ENCODE measurements around the gene ZNF362. TPM values are rescaled to one million over a fixed set of nuclear protein-coding genes. Genes with fewer than 3 reads are reported as not detected.

The ZNF362 gene
- total and polyA plus RNA-seq, 2 experiments from 2014 or later: 22.5 to 55.0 TPM

DNA sequence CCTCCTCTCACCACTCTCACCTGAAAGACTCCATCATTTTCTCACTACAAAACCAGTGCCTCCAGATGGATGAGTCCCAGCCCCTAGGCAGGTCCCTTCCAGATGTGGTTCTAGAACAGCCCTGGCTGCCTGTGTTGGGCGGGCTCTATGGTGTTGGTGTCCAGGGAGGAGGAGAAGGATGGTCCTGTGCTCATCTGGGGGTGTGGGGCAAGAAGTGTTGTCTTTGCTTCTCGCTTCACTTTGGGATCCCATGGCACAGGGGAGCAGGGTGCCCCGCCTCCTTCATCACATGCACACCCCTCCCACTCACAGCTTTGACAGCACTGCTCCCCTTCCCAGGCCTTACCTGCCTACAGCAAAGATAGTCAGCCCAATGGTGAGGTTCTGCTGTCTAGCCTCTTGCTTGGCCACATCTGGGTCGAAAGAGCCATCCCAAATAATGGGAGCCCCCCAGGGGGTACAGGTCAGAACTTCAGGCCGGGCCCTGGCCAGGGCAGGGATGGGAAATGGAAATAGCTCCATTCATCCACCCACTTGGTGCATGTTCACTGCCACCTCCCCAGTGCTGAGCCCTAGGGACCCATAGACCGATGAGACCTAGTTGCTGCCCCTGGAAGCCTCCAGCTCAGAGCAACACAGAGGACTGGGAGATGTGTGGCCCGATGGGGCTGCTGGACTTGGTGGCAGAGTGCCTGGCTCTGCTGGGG is 55.6 kb downstream of the ZNF362 start:
- Histone ChIP-seq H3K27ac (no peak overlapping the region), H3K27me3 (no peaks in the 10 kb centered on the region), H3K36me3 (replicated peaks; ENCODE audit: insufficient read depth, low read depth) (no peaks in the 10 kb centered on the region), H3K9me2 (replicated peaks; ENCODE audit: insufficient read depth) (no peaks in the 10 kb centered on the region), H3K4me2 (no peak overlapping the region), H2AFZ (no peak overlapping the region), H4K20me1 (ENCODE audit: insufficient read depth, poor library complexity, severe bottlenecking) (no peaks in the 10 kb centered on the region), H3K4me1 (ENCODE audit: insufficient read depth) (no peaks in the 10 kb centered on the region), H3K9me3 (ENCODE audit: low read depth) (no peaks in the 10 kb centered on the region), H3K79me2 (no peaks in the 10 kb centered on the region), H3K4me3 (no peak overlapping the region)
- WGBS (ENCODE audit: low lambda C conversion rate, missing lambda C conversion rate): 95% methylated on average over 7 of the region's 7 CpGs
- TF ChIP-seq, protein P1, sequence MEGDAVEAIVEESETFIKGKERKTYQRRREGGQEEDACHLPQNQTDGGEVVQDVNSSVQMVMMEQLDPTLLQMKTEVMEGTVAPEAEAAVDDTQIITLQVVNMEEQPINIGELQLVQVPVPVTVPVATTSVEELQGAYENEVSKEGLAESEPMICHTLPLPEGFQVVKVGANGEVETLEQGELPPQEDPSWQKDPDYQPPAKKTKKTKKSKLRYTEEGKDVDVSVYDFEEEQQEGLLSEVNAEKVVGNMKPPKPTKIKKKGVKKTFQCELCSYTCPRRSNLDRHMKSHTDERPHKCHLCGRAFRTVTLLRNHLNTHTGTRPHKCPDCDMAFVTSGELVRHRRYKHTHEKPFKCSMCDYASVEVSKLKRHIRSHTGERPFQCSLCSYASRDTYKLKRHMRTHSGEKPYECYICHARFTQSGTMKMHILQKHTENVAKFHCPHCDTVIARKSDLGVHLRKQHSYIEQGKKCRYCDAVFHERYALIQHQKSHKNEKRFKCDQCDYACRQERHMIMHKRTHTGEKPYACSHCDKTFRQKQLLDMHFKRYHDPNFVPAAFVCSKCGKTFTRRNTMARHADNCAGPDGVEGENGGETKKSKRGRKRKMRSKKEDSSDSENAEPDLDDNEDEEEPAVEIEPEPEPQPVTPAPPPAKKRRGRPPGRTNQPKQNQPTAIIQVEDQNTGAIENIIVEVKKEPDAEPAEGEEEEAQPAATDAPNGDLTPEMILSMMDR (IDR thresholded peaks at IDR 0.05; ENCODE audit: poor library complexity): no peak
- TF ChIP-seq EZH2 (IDR thresholded peaks at IDR 0.05; ENCODE audit: borderline replicate concordance) (no peak), EZH2phosphoT487 (IDR thresholded peaks at IDR 0.05; ENCODE audit: low read depth, severe bottlenecking, unreplicated experiment) (no peak)
- no peak for DNase-seq (ENCODE audit: low spot score)

DNA sequence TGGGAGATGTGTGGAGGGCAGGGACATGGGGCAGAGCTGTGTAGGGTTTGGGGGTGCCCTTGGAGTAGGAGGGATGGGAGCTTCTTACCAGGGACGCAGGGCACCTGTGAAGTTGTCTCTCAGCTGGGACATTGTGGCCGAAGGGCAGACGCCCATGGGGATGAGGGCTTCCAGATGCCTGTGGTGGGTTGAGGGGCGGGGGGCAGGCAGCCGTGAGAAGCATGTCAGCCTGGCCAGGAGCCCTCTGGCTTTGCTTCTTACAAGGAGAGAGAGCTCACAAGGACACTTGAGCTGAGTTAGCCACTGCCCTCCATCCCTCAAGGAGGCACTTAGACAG is 56.1 kb downstream of the ZNF362 start:
- no peak overlapping the region for H3K4me3 ChIP-seq
- no peaks in the 10 kb centered on the region for H4K20me1 ChIP-seq (ENCODE audit: insufficient read depth, poor library complexity, severe bottlenecking)
- no peaks in the 10 kb centered on the region for H3K36me3 ChIP-seq (replicated peaks; ENCODE audit: insufficient read depth, low read depth)
- no peaks in the 10 kb centered on the region for H3K27me3 ChIP-seq
- WGBS (ENCODE audit: low lambda C conversion rate, missing lambda C conversion rate): 75% methylated on average over 5 of the region's 5 CpGs
- H3K9me3 ChIP-seq (ENCODE audit: low read depth): no peaks in the 10 kb centered on the region
- no peaks in the 10 kb centered on the region for H3K4me1 ChIP-seq (ENCODE audit: insufficient read depth)
- TF ChIP-seq EZH2phosphoT487 (IDR thresholded peaks at IDR 0.05; ENCODE audit: low read depth, severe bottlenecking, unreplicated experiment): no peak
- TF ChIP-seq, protein P1 (IDR thresholded peaks at IDR 0.05; ENCODE audit: poor library complexity): no peak
- no peak for TF ChIP-seq EZH2 (IDR thresholded peaks at IDR 0.05; ENCODE audit: borderline replicate concordance)
- no peak overlapping the region for H3K4me2 ChIP-seq
- no peak for DNase-seq (ENCODE audit: low spot score)
- no peak overlapping the region for H3K27ac ChIP-seq
- H3K79me2 ChIP-seq: no peaks in the 10 kb centered on the region
- H3K9me2 ChIP-seq (replicated peaks; ENCODE audit: insufficient read depth): no peaks in the 10 kb centered on the region
- no peak overlapping the region for H2AFZ ChIP-seq

DNA sequence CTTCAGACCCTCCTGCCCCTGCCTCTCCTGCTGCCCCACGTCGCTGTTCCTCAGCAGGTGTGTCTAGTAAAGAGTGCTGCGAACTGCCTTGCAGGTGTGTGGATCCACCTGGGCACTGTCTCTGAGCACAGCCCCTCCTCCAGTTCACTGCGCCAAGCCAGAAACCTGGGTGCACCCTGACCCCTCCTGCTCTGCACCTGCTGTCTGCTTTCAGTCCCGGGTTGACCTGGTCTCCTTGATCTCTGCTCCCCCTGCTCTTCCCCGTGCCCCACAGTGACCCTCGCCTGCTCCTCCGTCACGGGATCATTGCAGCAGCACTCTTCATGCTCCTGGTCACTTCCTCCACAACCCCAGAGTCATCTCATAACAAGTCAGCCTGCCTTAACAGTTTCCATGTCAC is 58.1 kb downstream of the ZNF362 start:
- Histone ChIP-seq H3K79me2 (no peaks in the 10 kb centered on the region), H3K4me1 (ENCODE audit: insufficient read depth) (no peaks in the 10 kb centered on the region), H3K9me2 (replicated peaks; ENCODE audit: insufficient read depth) (no peaks in the 10 kb centered on the region), H3K4me3 (no peak overlapping the region), H4K20me1 (ENCODE audit: insufficient read depth, poor library complexity, severe bottlenecking) (no peaks in the 10 kb centered on the region), H3K9me3 (ENCODE audit: low read depth) (no peaks in the 10 kb centered on the region), H3K27me3 (no peaks in the 10 kb centered on the region), H2AFZ (no peak overlapping the region), H3K4me2 (no peak overlapping the region), H3K27ac (no peak overlapping the region), H3K36me3 (replicated peaks; ENCODE audit: insufficient read depth, low read depth) (no peaks in the 10 kb centered on the region)
- 86% methylated on average over 9 of the region's 9 CpGs for WGBS (ENCODE audit: low lambda C conversion rate, missing lambda C conversion rate)
- TF ChIP-seq EZH2 (IDR thresholded peaks at IDR 0.05; ENCODE audit: borderline replicate concordance) (no peak), EZH2phosphoT487 (IDR thresholded peaks at IDR 0.05; ENCODE audit: low read depth, severe bottlenecking, unreplicated experiment) (no peak)
- TF ChIP-seq, protein P1 (IDR thresholded peaks at IDR 0.05; ENCODE audit: poor library complexity): no peak
- DNase-seq (ENCODE audit: low spot score): no peak

Data from hepatocyte (in vitro differentiated cells).